Activated T-cell treated with anti-CD3 and anti-CD28 coated beads, Interleukin-2, amount 50 U/mL, for 72 hours (primary cell): ENCODE data around the gene COX14. TPM values are rescaled to one million over a fixed set of nuclear protein-coding genes. Genes with fewer than 3 reads are reported as not detected.
"Not testable (repeated sequence)": the region's sequence is repeated elsewhere in the genome, so short reads cannot be mapped to it uniquely, and the experiment has no call there.

Source experiments
- ATAC-seq, 2 donors: fragments of 150-1000 bp; cut with Tn5 transposase; replicated peaks in 1 of 2; 2 replicates each; pipeline ENCODE4 v1.10.0; 2021; ENCODE audit warnings: moderate library complexity in 2 of 2, mild to moderate bottlenecking in 1 of 2
- DNase-seq, 2 donors: peaks; one replicate each; pipeline ENCODE4 v3.0.0; 2021 to 2022; ENCODE audit warnings: mixed read lengths in 1 of 2
- H3K27ac Mint-ChIP-seq: one replicate; pipeline ENCODE4 v1.8.0; 2022; ENCODE audit warnings: mild to moderate bottlenecking, moderate library complexity, mixed read lengths
- H3K27me3 Mint-ChIP-seq: one replicate; pipeline ENCODE4 v1.8.0; 2022; ENCODE audit warnings: low read depth, mixed read lengths
- H3K36me3 Mint-ChIP-seq, 2 donors: one replicate each; pipeline ENCODE4 v1.8.0; 2022; ENCODE audit warnings: mixed read lengths in 2 of 2, mild to moderate bottlenecking in 1 of 2; ENCODE audit not compliant: insufficient read depth in 2 of 2
- H3K4me1 Mint-ChIP-seq: one replicate; pipeline ENCODE4 v1.8.0; 2022; ENCODE audit warnings: low read depth, mixed read lengths
- H3K4me3 Mint-ChIP-seq, 2 donors: one replicate each; pipeline ENCODE4 v1.8.0; 2022; ENCODE audit warnings: mild to moderate bottlenecking in 2 of 2, mixed read lengths in 2 of 2, moderate library complexity in 2 of 2
- H3K9me3 Mint-ChIP-seq, 2 donors: one replicate each; pipeline ENCODE4 v1.8.0; 2022; ENCODE audit warnings: mixed read lengths in 2 of 2
- total RNA-seq, 2 donors: library from RNA; stranded (reverse); gene quantifications; one replicate each; pipeline ENCODE4 v1.2.3, GENCODE V29; 2022

Gene COX14
- total RNA-seq, 2 donors from 2014 or later, result 41.5 to 50.1 TPM

GRCh38 chr12:50077099-50077498, 34.9 kb upstream of the COX14 start:
- H3K27me3 Mint-ChIP-seq, result no peaks in the 10 kb centered on the region
- peaks cover 4% of the 10 kb centered on the region for H3K4me1 Mint-ChIP-seq
- no peak for ATAC-seq
- no peak overlapping the region for H3K4me3 Mint-ChIP-seq
- H3K9me3 Mint-ChIP-seq, result no peaks in the 10 kb centered on the region
- DNase-seq, result no peak
- H3K27ac Mint-ChIP-seq, result no peak overlapping the region
- no peaks in the 10 kb centered on the region for H3K36me3 Mint-ChIP-seq

- Mint-ChIP-seq H3K4me3 (no peak overlapping the region), H3K27me3 (no peaks in the 10 kb centered on the region), H3K36me3 (no peaks in the 10 kb centered on the region), H3K9me3 (no peaks in the 10 kb centered on the region), H3K4me1 (peaks cover 13% of the 10 kb centered on the region), H3K27ac (no peak overlapping the region)
- DNase-seq (no peak), ATAC-seq (no peak)
These were observed 33.8 kb upstream of the COX14 start for GRCh38 chr12:50078281-50078680.

GRCh38 chr12:50079771-50080170, 32.3 kb upstream of the COX14 start:
- H3K4me1 Mint-ChIP-seq, result peaks cover 21% of the 10 kb centered on the region
- DNase-seq, result no peak
- no peak for ATAC-seq
- no peaks in the 10 kb centered on the region for H3K27me3 Mint-ChIP-seq
- H3K9me3 Mint-ChIP-seq, result no peaks in the 10 kb centered on the region
- H3K4me3 Mint-ChIP-seq, result no peak overlapping the region
- no peaks in the 10 kb centered on the region for H3K36me3 Mint-ChIP-seq
- H3K27ac Mint-ChIP-seq, result no peak overlapping the region

GRCh38 chr12:50081096-50081808, 30.8 kb upstream of the COX14 start:
- H3K36me3 Mint-ChIP-seq, result no peaks in the 10 kb centered on the region
- DNase-seq (no peak), ATAC-seq (no peak)
- H3K27me3 Mint-ChIP-seq, result no peaks in the 10 kb centered on the region
- no peak overlapping the region for H3K27ac Mint-ChIP-seq
- H3K4me3 Mint-ChIP-seq, result no peak overlapping the region
- peaks cover 28% of the 10 kb centered on the region for H3K4me1 Mint-ChIP-seq
- no peaks in the 10 kb centered on the region for H3K9me3 Mint-ChIP-seq

- Mint-ChIP-seq H3K9me3 (no peaks in the 10 kb centered on the region), H3K27ac (peak overlapping the region; percentile 15), H3K27me3 (no peaks in the 10 kb centered on the region), H3K4me1 (peaks cover 42% of the 10 kb centered on the region), H3K4me3 (no peak overlapping the region), H3K36me3 (peaks cover 0 to 2% of the 10 kb centered on the region in 2 donors)
- DNase-seq (no peak), ATAC-seq (no peak)
These were observed 29.4 kb upstream of the COX14 start for GRCh38 chr12:50082644-50083043.

- H3K27ac Mint-ChIP-seq, result peak overlapping the region; percentile 82
- H3K9me3 Mint-ChIP-seq, result no peaks in the 10 kb centered on the region
- DNase-seq (no peak), ATAC-seq (no peak)
- peaks cover 48% of the 10 kb centered on the region for H3K4me1 Mint-ChIP-seq
- no peaks in the 10 kb centered on the region for H3K27me3 Mint-ChIP-seq
- H3K36me3 Mint-ChIP-seq, result peaks cover 1 to 5% of the 10 kb centered on the region in 2 donors
- H3K4me3 Mint-ChIP-seq, result peak overlapping the region; percentile 86 to 89
These were observed 28.7 kb upstream of the COX14 start for GRCh38 chr12:50083301-50083700.

GRCh38 chr12:50084409-50084774, 27.6 kb upstream of the COX14 start:
- DNase-seq, result not testable (repeated sequence)
- H3K27ac Mint-ChIP-seq, result peak overlapping the region; percentile 96

GRCh38 chr12:50084775-50085614, 27.0 kb upstream of the COX14 start, which contains the start of gene SMARCD1:
SMARCD1 (plus strand) TSS chr12:50085342; CDS start chr12:50085370, 28 bp downstream.
- H3K36me3 Mint-ChIP-seq, result peaks cover 2 to 9% of the 10 kb centered on the region in 2 donors
- no peaks in the 10 kb centered on the region for H3K9me3 Mint-ChIP-seq
- H3K4me3 Mint-ChIP-seq, result peak within 1 kb of the TSS; percentile 92 to 93
- peak within 1 kb of the TSS; percentile 96 for H3K27ac Mint-ChIP-seq
- peak; percentile 87 to 90 for DNase-seq
- H3K27me3 Mint-ChIP-seq, result no peaks in the 10 kb centered on the region
- peaks cover 56% of the 10 kb centered on the region for H3K4me1 Mint-ChIP-seq
- ATAC-seq, result peak; percentile 86 to 91

More at GRCh38 chr12:50084409-50084774, 27.6 kb upstream of the COX14 start:
- not testable (repeated sequence) for H3K9me3 Mint-ChIP-seq, ATAC-seq, H3K36me3 Mint-ChIP-seq, H3K27me3 Mint-ChIP-seq
- Mint-ChIP-seq H3K4me3 (peak overlapping the region; percentile 86 to 93), H3K4me1 (peaks cover 56% of the 10 kb centered on the region)

GRCh38 chr12:50085615-50086072, 26.4 kb upstream of the COX14 start:
- Mint-ChIP-seq H3K27me3 (no peaks in the 10 kb centered on the region), H3K36me3 (peaks cover 3 to 10% of the 10 kb centered on the region in 2 donors), H3K9me3 (no peaks in the 10 kb centered on the region), H3K27ac (peak overlapping the region; percentile 93), H3K4me1 (peaks cover 56% of the 10 kb centered on the region), H3K4me3 (peak overlapping the region; percentile 92 to 93)
- DNase-seq (no peak), ATAC-seq (no peak)

- Mint-ChIP-seq H3K27me3 (no peaks in the 10 kb centered on the region), H3K4me3 (peak overlapping the region; percentile 92 to 93), H3K9me3 (no peaks in the 10 kb centered on the region), H3K4me1 (peaks cover 56% of the 10 kb centered on the region), H3K27ac (peak overlapping the region; percentile 93), H3K36me3 (peaks cover 3 to 13% of the 10 kb centered on the region in 2 donors)
- DNase-seq (no peak), ATAC-seq (no peak)
These were observed 25.9 kb upstream of the COX14 start for GRCh38 chr12:50086148-50086547.

- Mint-ChIP-seq H3K4me1 (peaks cover 55% of the 10 kb centered on the region), H3K4me3 (peak overlapping the region in 1 of 2 donors; percentile 78), H3K36me3 (peaks cover 6 to 15% of the 10 kb centered on the region in 2 donors), H3K27me3 (no peaks in the 10 kb centered on the region), H3K27ac (peak overlapping the region; percentile 96), H3K9me3 (no peaks in the 10 kb centered on the region)
- ATAC-seq, result no peak
- no peak for DNase-seq
These were observed 24.9 kb upstream of the COX14 start for GRCh38 chr12:50087151-50087550.

- Mint-ChIP-seq H3K4me1 (peaks cover 48% of the 10 kb centered on the region), H3K4me3 (peak overlapping the region; percentile 41 to 78), H3K36me3 (peaks cover 6 to 15% of the 10 kb centered on the region in 2 donors), H3K27ac (peak overlapping the region; percentile 96), H3K27me3 (no peaks in the 10 kb centered on the region), H3K9me3 (no peaks in the 10 kb centered on the region)
- ATAC-seq (peak; percentile 3 to 18), DNase-seq (no peak)
These were observed 24.0 kb upstream of the COX14 start for GRCh38 chr12:50087995-50088394.
